Mucosa of descending colon (tissue), 3 donors: ENCODE measurements around the gene BCAS4. TPM values are rescaled to one million over a fixed set of nuclear protein-coding genes. Genes with fewer than 3 reads are reported as not detected.

Experiments
- ATAC-seq: fragments of 200-7000 bp; cut with Tn5 transposase; one replicate; pipeline ENCODE4 v1.9.1; 2020; ENCODE audit warnings: mild to moderate bottlenecking, moderate library complexity
- DNase-seq, 3 donors: peaks; one replicate each; pipeline ENCODE4 v3.0.0-alpha.2; 2020
- H3K36me3 ChIP-seq: fragments of 200-600 bp; one replicate; pipeline ENCODE4 v1.8.0; 2021; ENCODE audit warnings: low read depth, mild to moderate bottlenecking
- H3K4me1 ChIP-seq: fragments of 200-600 bp; one replicate; pipeline ENCODE4 v1.8.0; 2021; ENCODE audit warnings: low read depth, mild to moderate bottlenecking
- H3K4me3 ChIP-seq: fragments of 200-600 bp; one replicate; pipeline ENCODE4 v1.8.0; 2021; ENCODE audit warnings: mild to moderate bottlenecking
- H3K9me3 ChIP-seq: fragments of 200-600 bp; one replicate; pipeline ENCODE4 v1.8.0; 2021; ENCODE audit warnings: mild to moderate bottlenecking
- intact Hi-C, 2 donors: fragments of 100-400 bp; cut with DNase I in 1 of 2; cut with micrococcal nuclease in 1 of 2; formaldehyde crosslinking; loops; one replicate each; pipeline versions ENCODE4 v1.11.0 to v1.11.1; 2022; cut with DNase I, micrococcal nuclease
- total RNA-seq, 3 donors: library from RNA; stranded (reverse); fragmentation: NEBNext Ultra II Directional in 2 of 3; extraction: Animal tissue kit (Norgen Biotek cat#: 25700) in 2 of 3; gene quantifications; one replicate each; pipeline versions ENCODE4 v1.2.1 to v1.2.4, GENCODE V29; 2021 to 2023
- TF ChIP-seq, protein P1 (sequence below): fragments of 200-600 bp; IDR thresholded peaks from one replicate; pipeline ENCODE4 v1.8.0; 2022; ENCODE audit warnings: antibody characterized with exemption, mild to moderate bottlenecking
- donor health status: DM: no; HTN: no; CAD: no; lungs with moderate emphysema.
- donor health status: DM: no; HTN: no; CAD: no.
- donor health status: DM: no; HTN: yes; CAD: no.

The BCAS4 gene
- total RNA-seq, 3 donors from 2014 or later, result 1.9 to 5.6 (median 2.9) TPM

DNA sequence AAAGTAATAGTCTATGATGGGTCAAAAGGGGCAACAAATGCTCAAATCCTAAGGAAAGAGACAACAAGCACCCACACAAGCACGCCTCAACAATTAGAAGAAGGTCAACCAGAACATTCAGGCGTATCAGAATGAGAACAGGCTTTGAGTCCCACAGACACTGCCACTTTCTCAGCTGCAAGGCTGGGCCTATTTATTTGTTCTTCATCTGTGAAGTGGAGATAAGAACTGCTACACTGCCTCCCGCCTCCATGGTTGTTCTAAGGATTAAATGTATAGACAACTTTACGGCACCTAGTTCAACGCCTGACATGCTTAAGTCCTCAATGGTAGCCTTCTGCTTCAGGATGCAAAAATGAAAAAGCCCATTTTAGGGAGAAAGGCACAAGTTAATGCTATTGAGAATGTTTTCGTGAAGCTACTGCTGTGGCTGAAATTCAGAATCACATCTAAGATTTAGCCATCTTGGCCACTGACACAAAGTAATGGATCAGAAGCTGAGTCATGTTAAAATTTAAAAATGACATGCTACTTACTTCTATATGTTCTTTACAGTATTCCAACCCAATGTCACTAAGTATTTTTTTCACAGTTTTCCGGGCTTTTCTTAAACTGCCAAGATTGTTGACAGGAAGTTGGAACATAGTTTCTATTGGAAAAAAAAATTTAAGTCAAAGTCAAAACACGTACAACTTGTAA is 108.6 kb downstream of the BCAS4 start:
- intact Hi-C loops, result no loop called here
- no peak for ATAC-seq
- H3K36me3 ChIP-seq, result no peaks in the 10 kb centered on the region

DNA sequence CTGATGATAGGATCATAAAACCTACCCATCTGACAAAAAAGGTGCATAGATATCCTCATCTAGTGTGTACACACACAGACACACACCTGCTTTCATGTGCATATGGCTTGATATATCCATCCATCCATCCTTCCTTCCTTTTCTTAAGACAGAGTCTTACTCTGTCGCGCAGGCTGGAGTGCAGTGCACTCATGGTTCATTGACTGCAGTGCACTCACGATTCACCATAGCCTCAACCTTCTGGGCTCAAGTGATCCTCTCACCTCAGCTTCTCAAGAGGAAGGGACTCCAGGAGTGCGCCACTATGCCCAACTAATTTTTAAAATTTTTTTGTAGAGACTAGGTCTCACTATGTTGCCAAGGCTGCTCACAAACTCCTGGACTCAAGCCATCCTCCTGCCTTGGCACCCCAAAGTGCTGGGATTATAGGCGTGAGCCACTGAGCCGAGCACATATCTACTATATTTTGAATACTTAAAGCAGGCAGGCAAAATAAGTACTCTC is 109.3 kb downstream of the BCAS4 start:
- ATAC-seq, result no peak
- H3K4me3 ChIP-seq, result no peak overlapping the region
- intact Hi-C loops, result no loop called here
- no peaks in the 10 kb centered on the region for H3K4me1 ChIP-seq
- no peaks in the 10 kb centered on the region for H3K9me3 ChIP-seq
- DNase-seq, result no peak
- no peaks in the 10 kb centered on the region for H3K36me3 ChIP-seq
- TF ChIP-seq, protein P1, sequence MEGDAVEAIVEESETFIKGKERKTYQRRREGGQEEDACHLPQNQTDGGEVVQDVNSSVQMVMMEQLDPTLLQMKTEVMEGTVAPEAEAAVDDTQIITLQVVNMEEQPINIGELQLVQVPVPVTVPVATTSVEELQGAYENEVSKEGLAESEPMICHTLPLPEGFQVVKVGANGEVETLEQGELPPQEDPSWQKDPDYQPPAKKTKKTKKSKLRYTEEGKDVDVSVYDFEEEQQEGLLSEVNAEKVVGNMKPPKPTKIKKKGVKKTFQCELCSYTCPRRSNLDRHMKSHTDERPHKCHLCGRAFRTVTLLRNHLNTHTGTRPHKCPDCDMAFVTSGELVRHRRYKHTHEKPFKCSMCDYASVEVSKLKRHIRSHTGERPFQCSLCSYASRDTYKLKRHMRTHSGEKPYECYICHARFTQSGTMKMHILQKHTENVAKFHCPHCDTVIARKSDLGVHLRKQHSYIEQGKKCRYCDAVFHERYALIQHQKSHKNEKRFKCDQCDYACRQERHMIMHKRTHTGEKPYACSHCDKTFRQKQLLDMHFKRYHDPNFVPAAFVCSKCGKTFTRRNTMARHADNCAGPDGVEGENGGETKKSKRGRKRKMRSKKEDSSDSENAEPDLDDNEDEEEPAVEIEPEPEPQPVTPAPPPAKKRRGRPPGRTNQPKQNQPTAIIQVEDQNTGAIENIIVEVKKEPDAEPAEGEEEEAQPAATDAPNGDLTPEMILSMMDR, result no peak

More for the DNA sequence above, 108.6 kb downstream of the BCAS4 start:
- no peaks in the 10 kb centered on the region for H3K4me1 ChIP-seq
- no peak overlapping the region for H3K4me3 ChIP-seq
- TF ChIP-seq, protein P1, result no peak
- no peak for DNase-seq
- no peaks in the 10 kb centered on the region for H3K9me3 ChIP-seq

DNA sequence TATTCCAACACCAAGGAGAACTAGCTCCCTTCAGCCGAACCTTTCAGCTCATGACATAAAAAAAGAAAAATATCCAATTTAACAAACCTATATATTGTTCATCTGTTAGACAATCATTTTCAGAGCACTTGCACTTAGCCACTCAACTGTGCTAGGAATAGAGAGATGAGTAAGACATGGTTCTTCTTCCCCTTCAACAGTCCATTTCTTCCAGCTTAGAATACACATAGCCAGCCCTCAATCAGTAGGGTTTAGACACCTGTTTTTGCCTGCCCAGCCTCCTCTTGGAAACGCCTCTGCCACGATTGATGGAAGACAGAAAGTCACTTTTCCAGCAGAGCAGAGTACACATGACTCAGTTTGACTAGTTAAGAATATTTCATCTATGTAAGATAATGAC is 114.6 kb downstream of the BCAS4 start:
- intact Hi-C loops, result no loop called here
- TF ChIP-seq, protein P1, result no peak
- ATAC-seq, result no peak
- no peak overlapping the region for H3K4me3 ChIP-seq
- no peaks in the 10 kb centered on the region for H3K36me3 ChIP-seq
- no peaks in the 10 kb centered on the region for H3K9me3 ChIP-seq
- no peak for DNase-seq
- H3K4me1 ChIP-seq, result peaks cover 8% of the 10 kb centered on the region

DNA sequence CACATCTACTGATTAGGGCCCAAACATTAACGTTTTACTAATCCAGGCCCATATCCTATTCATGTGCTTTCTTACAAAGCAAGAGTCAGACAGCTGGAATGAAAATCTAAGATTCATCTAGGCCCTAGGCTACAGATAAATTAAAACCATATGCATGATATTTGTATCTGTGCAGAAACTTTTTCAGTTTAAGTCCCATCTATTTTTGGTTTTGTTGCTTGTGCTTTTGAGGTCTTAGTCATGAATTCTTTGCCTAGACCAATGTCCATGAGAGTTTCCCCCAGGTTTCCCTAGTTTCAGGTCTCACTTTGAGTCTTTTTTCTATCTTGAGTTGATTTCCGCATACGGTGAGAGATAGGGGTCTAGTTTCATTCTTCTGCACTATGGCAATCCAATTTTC is 116.2 kb downstream of the BCAS4 start:
- Histone ChIP-seq H3K4me1 (peaks cover 18% of the 10 kb centered on the region), H3K9me3 (no peaks in the 10 kb centered on the region), H3K4me3 (no peak overlapping the region), H3K36me3 (no peaks in the 10 kb centered on the region)
- DNase-seq (no peak), ATAC-seq (no peak)
- intact Hi-C loops, result no loop called here
- TF ChIP-seq, protein P1, result no peak

DNA sequence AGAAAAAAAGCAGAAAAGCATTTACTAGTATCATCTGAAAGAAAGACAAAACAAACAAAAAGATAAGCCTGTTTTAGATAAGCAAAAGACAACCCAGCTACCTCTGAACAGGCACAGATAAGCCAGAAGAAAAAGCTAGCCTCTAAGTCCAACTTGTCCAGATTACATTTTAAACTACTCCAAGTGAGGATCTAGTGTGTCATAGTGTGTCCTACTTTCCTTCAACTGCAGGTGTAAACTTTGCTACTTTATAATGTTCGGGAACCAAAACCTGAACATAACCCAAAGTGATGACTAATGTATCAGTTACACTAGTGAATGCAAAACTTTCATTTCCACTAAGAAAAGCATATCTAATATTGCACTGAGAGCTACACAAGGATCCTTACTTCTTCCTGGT is 116.9 kb downstream of the BCAS4 start:
- Histone ChIP-seq H3K36me3 (no peaks in the 10 kb centered on the region), H3K4me3 (no peak overlapping the region), H3K4me1 (peaks cover 24% of the 10 kb centered on the region), H3K9me3 (no peaks in the 10 kb centered on the region)
- TF ChIP-seq, protein P1, result no peak
- no peak for ATAC-seq
- DNase-seq, result no peak
- intact Hi-C loops, result no loop called here
